GM19025 (cell line): ENCODE results near the gene IPMK.
A peak's percentile ranks its signal among the peaks of the same experiment; 100 is the strongest.

ENCODE experiments used
- ATAC-seq: cut with Tn5 transposase; IDR thresholded peaks from one replicate; pipeline ENCODE4 v1.9.1; 2021; ENCODE audit warnings: mild to moderate bottlenecking, low read depth, moderate library complexity; ENCODE audit not compliant: unreplicated experiment

Gene IPMK

GRCh38 chr10:58267713-58268453 is at the start of gene IPMK:
IPMK (minus strand) TSS chr10:58267894; CDS start chr10:58267611, 283 bp downstream.
- ATAC-seq: peak; percentile 57

- no peak for ATAC-seq
These were observed 49.2 kb upstream of the IPMK start for GRCh38 chr10:58316874-58317273.

- no peak for ATAC-seq
These were observed 43.3 kb upstream of the IPMK start for GRCh38 chr10:58311026-58311425.

GRCh38 chr10:58307676-58308075 is 40.0 kb upstream of the IPMK start:
- no peak for ATAC-seq

GRCh38 chr10:58305821-58306220 is 38.1 kb upstream of the IPMK start:
- no peak for ATAC-seq

- ATAC-seq: no peak
These were observed 36.5 kb upstream of the IPMK start for GRCh38 chr10:58304099-58304633.

GRCh38 chr10:58302254-58302653 is 34.6 kb upstream of the IPMK start:
- no peak for ATAC-seq

- no peak for ATAC-seq
These were observed 33.0 kb upstream of the IPMK start for GRCh38 chr10:58300676-58301075.

- ATAC-seq: peak; percentile 80
These were observed 31.9 kb upstream of the IPMK start for GRCh38 chr10:58299580-58299979.

- ATAC-seq: no peak
These were observed 26.3 kb upstream of the IPMK start for GRCh38 chr10:58293989-58294388.

- ATAC-seq: peak; percentile 81
These were observed 24.0 kb upstream of the IPMK start for GRCh38 chr10:58291538-58292174.

- ATAC-seq: peak; percentile 93
These were observed 14.9 kb upstream of the IPMK start for GRCh38 chr10:58282615-58283014.

- ATAC-seq: no peak
These were observed 13.5 kb upstream of the IPMK start for GRCh38 chr10:58281092-58281752.

GRCh38 chr10:58280477-58280876 is 12.8 kb upstream of the IPMK start:
- ATAC-seq: no peak

- no peak for ATAC-seq
These were observed 11.2 kb upstream of the IPMK start for GRCh38 chr10:58278962-58279307.

- no peak for ATAC-seq
These were observed 10.7 kb upstream of the IPMK start for GRCh38 chr10:58278274-58278961.

GRCh38 chr10:58275908-58276307 is 8.2 kb upstream of the IPMK start:
- ATAC-seq: no peak

- no peak for ATAC-seq
These were observed 7.6 kb upstream of the IPMK start for GRCh38 chr10:58275261-58275660.

- ATAC-seq: no peak
These were observed 2.1 kb upstream of the IPMK start for GRCh38 chr10:58269782-58270290.

GRCh38 chr10:58268946-58269781 is 1.5 kb upstream of the IPMK start, which contains the start of gene CISD1:
CISD1 (plus strand) TSS chr10:58269162; CDS start chr10:58269274, 112 bp downstream.
- peak; percentile 60 for ATAC-seq
